ENCODE measurements around the gene ADAP1.
A peak's percentile ranks its signal among the peaks of the same experiment; 100 is the strongest.

The ADAP1 gene

DNA sequence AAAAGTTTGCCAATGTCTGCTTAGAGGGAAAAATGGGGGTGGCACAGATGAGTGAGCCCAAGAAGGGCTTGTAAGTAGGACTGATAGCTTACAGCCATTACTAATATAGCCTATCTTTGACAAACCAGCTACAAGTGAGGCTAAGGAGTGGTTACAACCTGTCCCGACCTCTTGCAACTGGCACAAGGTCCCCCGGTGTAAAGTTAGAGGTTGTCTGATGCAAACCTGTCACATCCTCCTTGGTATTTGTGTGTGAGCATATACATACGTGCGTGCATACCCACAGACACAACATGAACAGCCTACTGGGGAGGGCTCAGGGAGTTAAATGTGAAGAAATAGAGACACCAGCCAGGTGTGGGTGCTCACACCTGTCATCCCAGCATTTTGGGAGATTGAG, 14.6 kb downstream of the ADAP1 start:
- no peaks in the 10 kb centered on the region for H3K4me1 ChIP-seq
- TF ChIP-seq, protein P1, sequence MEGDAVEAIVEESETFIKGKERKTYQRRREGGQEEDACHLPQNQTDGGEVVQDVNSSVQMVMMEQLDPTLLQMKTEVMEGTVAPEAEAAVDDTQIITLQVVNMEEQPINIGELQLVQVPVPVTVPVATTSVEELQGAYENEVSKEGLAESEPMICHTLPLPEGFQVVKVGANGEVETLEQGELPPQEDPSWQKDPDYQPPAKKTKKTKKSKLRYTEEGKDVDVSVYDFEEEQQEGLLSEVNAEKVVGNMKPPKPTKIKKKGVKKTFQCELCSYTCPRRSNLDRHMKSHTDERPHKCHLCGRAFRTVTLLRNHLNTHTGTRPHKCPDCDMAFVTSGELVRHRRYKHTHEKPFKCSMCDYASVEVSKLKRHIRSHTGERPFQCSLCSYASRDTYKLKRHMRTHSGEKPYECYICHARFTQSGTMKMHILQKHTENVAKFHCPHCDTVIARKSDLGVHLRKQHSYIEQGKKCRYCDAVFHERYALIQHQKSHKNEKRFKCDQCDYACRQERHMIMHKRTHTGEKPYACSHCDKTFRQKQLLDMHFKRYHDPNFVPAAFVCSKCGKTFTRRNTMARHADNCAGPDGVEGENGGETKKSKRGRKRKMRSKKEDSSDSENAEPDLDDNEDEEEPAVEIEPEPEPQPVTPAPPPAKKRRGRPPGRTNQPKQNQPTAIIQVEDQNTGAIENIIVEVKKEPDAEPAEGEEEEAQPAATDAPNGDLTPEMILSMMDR (IDR thresholded peaks at IDR 0.05; ENCODE audit: low read depth, low read length), result no peak

DNA sequence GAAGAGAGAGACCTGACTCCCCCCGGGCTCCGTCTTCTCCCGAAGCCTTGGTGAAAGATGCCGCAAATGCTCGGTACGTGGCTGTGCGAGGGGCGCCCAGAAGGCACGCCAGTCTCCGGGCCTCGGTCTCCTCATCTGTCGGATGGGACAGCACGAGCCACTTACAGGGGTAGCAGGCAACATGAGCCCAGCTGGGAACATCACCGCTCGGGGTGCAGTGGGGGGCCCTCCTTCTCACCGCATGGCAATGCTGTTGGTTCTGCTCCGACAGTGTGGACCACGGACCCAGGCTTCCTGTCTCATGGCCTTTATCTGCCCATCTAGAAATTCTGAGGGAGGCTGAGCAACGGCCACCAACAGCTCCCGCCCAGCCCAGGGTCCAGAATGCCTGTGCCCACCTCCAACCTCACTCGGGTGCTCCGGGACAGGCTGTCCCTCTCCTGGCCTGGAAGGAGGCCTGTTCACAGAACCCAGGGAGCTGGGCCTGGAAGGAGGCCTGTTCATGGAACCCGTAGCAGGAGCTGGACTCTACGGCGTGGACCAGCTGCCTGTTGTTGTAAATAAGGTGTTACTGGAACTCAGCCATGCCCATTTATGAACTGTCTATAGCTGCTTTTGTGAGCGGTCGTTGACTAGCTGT, 15.8 kb downstream of the ADAP1 start:
- Histone ChIP-seq H3K36me3 (no peaks in the 10 kb centered on the region), H3K27me3 (no peaks in the 10 kb centered on the region), H3K4me3 (ENCODE audit: low read depth, low read length) (no peak overlapping the region), H3K4me1 (no peaks in the 10 kb centered on the region), H3K9me3 (no peaks in the 10 kb centered on the region; the same call in 1 of the 2 replicates)
- TF ChIP-seq, protein P1 (IDR thresholded peaks at IDR 0.05; ENCODE audit: low read depth, low read length), result no peak
- peak; percentile 6 for DNase-seq

More for the DNA sequence above, 14.6 kb downstream of the ADAP1 start:
- no peaks in the 10 kb centered on the region for H3K27me3 ChIP-seq
- no peak overlapping the region for H3K4me3 ChIP-seq (ENCODE audit: low read depth, low read length)
- DNase-seq, result peak; percentile 0
- no peaks in the 10 kb centered on the region for H3K36me3 ChIP-seq
- H3K9me3 ChIP-seq, result no peaks in the 10 kb centered on the region; the same call in 1 of the 2 replicates

GRCh38 chr7:937856-938484, 16.5 kb downstream of the ADAP1 start:
- H3K4me3 ChIP-seq (ENCODE audit: low read depth, low read length), result no peak overlapping the region
- H3K9me3 ChIP-seq, result no peaks in the 10 kb centered on the region; the same call in 1 of the 2 replicates
- no peaks in the 10 kb centered on the region for H3K36me3 ChIP-seq
- H3K27me3 ChIP-seq, result no peaks in the 10 kb centered on the region
- TF ChIP-seq, protein P1 (IDR thresholded peaks at IDR 0.05; ENCODE audit: low read depth, low read length), result no peak
- DNase-seq, result peak; percentile 4
- no peaks in the 10 kb centered on the region for H3K4me1 ChIP-seq

- Histone ChIP-seq H3K27me3 (no peaks in the 10 kb centered on the region), H3K36me3 (no peaks in the 10 kb centered on the region), H3K9me3 (no peaks in the 10 kb centered on the region; the same call in 1 of the 2 replicates), H3K4me3 (ENCODE audit: low read depth, low read length) (no peak overlapping the region), H3K4me1 (no peaks in the 10 kb centered on the region)
- no peak for DNase-seq
- TF ChIP-seq, protein P1 (IDR thresholded peaks at IDR 0.05; ENCODE audit: low read depth, low read length), result no peak
Measured at GRCh38 chr7:936386-937054, 18.0 kb downstream of the ADAP1 start.

DNA sequence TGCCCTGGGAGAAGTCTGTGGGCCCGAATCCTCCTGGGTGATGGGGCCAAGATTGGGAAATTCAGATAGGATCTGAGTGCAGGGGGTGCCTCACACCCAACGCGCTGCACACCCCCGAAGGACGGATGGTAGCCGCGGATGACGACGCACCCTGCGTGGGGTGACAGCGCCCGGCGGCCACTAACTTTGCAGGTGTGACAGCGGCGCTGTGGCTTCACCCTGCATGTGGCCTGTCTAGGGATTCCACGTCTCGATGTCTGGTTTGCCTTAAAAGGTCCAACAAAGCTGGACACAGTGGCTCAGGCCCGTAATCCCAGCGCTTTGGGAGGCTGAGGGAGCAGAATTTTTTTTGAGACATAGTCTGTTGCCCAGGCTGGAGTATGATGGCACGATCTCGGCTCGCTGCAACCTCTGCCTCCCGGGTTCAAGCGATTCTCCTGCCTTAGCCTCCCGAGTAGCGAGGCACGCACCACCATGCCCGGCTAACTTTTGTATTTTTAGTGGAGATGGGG, 18.6 kb downstream of the ADAP1 start:
- H3K9me3 ChIP-seq, result no peaks in the 10 kb centered on the region; the same call in 1 of the 2 replicates
- TF ChIP-seq, protein P1 (IDR thresholded peaks at IDR 0.05; ENCODE audit: low read depth, low read length), result no peak
- peak; percentile 4 for DNase-seq
- H3K4me1 ChIP-seq, result no peaks in the 10 kb centered on the region
- H3K4me3 ChIP-seq (ENCODE audit: low read depth, low read length), result no peak overlapping the region
- no peaks in the 10 kb centered on the region for H3K27me3 ChIP-seq
- H3K36me3 ChIP-seq, result no peaks in the 10 kb centered on the region
